GM21723 (cell line): ENCODE data around the gene NEGR1.
"Not testable (repeated sequence)": the region's sequence is repeated elsewhere in the genome, so short reads cannot be mapped to it uniquely, and the experiment has no call there.

Experiments
- ATAC-seq: cut with Tn5 transposase; IDR thresholded peaks from one replicate; pipeline ENCODE4 v1.9.1; 2021; ENCODE audit warnings: mild to moderate bottlenecking, moderate library complexity; ENCODE audit not compliant: unreplicated experiment

NEGR1 gene

GRCh38 chr1:72282271-72283021 lies at the start of gene NEGR1:
NEGR1 (minus strand) TSS chr1:72282539.
- ATAC-seq: peak; percentile 74

GRCh38 chr1:72326494-72326893 lies 44.2 kb upstream of the NEGR1 start:
- ATAC-seq: no peak

GRCh38 chr1:72324451-72324850 lies 42.1 kb upstream of the NEGR1 start:
- ATAC-seq: no peak

DNA sequence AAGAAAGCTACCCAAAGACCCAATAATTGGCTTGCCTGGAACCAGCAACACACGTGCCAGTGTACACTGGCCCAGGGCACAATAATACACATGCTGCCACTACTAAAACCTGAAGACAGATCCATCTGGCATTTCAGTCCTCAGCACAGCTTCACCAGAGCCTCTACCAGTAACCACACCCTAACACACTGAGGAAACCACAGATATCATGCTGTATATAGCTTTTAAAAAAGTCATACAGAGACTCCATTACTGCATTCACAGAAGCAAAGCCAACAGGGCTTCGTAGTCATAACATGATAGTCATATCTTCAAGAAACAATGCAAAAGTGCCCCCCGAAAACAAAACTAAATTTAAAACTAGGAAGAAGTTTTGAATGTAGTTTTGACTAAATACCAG lies 40.6 kb upstream of the NEGR1 start:
- ATAC-seq: no peak

- no peak for ATAC-seq
Measured at GRCh38 chr1:72296501-72296900, 14.2 kb upstream of the NEGR1 start.

DNA sequence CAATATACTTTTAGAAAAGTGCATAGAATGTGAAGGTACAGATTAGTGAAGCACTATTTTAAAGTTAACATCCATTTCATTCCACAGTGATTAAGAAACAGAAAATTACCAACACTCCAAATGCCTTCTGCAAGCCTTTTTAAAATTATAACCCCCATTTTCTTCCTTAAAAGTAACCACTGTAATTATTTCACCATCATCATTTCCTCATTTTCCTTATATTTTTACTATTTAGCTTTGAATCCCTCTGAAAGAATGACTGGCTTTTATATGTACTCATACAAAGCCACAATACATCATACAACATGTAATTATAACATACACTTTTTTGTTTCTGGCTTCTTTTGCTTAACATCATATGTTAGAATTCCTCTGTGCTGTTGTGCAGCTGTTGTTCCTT lies 6.5 kb upstream of the NEGR1 start:
- ATAC-seq: no peak

DNA sequence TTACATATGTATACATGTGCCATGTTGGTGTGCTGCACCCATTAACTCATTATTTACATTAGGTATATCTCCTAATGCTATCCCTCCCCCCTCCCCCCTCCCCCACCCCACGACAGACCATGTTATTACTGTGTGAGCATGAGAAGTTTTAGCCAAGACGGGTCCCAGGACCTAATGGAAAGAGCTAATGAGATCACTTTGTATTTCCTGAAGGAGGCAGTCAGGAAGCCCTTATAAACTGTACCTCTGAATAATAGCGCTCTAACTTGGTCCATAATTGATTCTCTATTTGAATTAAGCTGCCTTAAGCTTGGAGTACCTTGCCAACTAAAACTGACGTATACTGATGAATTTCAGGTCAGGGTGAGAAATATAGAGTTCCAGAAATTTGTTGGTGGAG lies 4.1 kb upstream of the NEGR1 start:
- no peak for ATAC-seq

GRCh38 chr1:72285074-72285425 lies 2.7 kb upstream of the NEGR1 start:
- ATAC-seq: no peak

- peak; percentile 60 for ATAC-seq
Measured at GRCh38 chr1:72284348-72285073, 2.2 kb upstream of the NEGR1 start.

DNA sequence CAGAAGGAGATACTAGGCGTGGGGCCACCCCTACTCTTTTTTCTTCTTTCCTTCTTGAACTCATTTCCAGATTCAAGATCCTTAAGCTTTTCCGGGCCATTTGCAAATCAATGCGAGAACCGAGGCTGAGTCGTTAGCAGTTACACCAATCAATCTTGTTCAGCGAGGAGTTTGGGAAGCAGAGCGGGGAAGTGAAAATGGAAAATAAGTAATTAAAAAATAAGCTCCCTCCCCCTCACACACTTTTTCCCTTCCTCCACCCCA lies 1.7 kb upstream of the NEGR1 start:
- ATAC-seq: no peak

DNA sequence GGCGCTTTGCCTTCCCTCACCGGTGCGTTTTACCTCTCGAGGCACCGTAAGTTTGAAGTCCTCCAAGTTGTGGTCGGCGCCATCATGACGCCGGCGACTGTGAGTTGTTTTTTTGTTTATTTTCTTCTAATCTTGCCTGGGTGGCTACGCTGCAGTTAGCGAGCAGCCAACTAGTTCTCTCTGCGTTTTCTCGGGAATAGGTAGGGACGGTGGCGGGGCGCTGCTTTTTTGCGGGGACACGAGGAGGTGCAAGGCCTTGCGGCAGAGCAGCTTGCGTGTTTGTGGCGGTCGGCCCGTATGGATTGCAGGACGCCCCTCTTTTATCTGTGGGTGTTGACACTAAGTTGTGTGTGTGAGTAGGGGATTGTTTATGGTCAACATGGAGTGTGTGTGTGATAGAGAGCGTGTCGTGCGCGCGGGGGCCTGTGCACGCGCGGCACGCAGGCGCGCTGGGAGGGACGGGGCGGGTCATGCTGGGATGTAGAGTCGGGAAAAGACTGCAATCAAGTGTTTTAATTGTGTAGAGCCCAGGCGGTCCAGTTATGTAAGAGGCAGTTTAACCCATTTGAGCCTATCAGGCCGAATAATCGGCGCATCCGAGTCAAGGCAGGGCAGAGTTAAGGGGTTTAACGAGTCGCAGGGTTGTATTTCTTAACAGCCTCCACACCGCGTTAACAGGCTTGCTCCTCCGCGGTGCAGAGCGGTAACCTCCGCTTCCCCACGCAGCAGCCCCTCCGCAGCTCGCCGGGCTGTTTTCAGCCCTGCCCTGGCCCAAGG lies 1.2 kb upstream of the NEGR1 start:
- ATAC-seq: no peak

DNA sequence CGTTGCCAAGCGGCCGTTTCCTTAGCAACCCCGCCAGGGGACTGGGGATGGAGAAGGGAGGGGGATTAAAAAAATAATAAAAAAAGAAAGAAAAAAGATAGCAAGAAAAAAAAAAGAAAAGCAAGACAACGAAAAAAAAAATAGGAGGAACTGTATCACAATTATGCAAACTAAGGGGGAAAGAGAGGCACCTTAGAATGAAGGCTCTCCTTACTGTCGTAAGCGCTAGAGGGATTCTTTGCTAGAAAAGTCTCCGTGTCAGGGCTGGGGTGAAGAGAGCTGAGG lies 625 bp upstream of the NEGR1 start:
- ATAC-seq: peak; percentile 27

GRCh38 chr1:72281637-72282270 lies 585 bp downstream of the NEGR1 start:
- ATAC-seq: no peak

- ATAC-seq: no peak
Measured at GRCh38 chr1:72281144-72281543, 1.2 kb downstream of the NEGR1 start.

DNA sequence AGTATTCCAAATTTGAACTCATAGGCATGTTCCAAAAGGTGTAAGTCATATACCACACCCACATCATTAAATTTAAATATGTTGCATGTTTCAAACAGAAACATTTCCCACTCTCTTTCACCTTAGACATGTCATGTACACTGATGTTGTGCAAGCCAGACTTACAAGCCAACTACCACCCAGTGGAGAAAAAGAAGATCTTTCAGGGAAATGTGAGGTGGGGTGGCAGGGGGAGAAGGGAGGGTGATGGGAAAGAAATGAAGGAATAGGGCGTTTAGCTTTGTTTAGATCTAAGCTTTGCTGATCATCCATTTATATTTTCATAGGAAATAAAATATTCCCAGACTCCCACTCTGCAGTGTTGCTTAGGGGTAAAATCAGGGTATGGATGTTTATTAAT lies 1.6 kb downstream of the NEGR1 start:
- ATAC-seq: no peak

- no peak for ATAC-seq
Measured at GRCh38 chr1:72280131-72280530, 2.2 kb downstream of the NEGR1 start.

GRCh38 chr1:72278461-72278860 lies 3.9 kb downstream of the NEGR1 start:
- no peak for ATAC-seq

GRCh38 chr1:72271555-72272085 lies 10.7 kb downstream of the NEGR1 start:
- no peak for ATAC-seq

GRCh38 chr1:72262735-72263134 lies 19.6 kb downstream of the NEGR1 start:
- ATAC-seq: no peak

GRCh38 chr1:72253132-72253531 lies 29.2 kb downstream of the NEGR1 start:
- no peak for ATAC-seq

DNA sequence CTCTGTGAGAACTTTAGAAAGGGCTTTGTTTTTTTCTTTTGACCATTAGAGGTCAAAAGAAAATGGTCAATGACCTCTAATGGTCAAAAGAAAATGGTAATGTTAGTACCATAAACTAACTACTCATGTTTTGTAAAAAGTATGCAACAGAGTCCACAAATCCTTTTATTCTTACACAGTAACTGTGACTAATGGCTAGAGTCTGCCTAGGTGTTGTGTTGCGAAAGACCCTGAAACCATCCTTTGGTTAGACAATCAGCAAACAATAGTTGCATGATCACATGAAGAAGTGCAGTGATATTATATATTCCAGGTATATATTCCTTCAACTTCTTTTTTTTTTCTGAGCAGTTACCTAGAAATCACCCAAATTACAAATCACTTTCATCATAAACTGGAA lies 40.9 kb downstream of the NEGR1 start:
- ATAC-seq: no peak

DNA sequence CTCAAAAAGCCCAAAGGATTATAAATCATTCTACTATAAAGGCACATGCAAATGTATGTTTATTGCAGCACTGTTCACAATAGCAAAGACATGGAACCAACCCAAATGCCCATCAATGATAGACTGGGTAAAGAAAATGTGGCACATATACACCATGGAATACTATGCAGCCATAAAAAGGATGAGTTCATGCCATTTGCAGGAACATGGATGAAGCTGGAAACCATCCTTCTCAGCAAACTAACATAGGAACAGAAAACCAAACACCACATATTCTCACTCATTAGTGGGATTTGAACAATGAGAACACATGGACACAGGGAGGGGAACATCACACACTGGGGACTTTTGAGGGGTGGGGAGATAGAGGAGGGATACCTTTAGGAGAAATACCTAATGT lies 46.4 kb downstream of the NEGR1 start:
- not testable (repeated sequence) for ATAC-seq
